Left lung (tissue), 10 donors: ENCODE results near the gene SPHK1. TPM values are rescaled to one million over a fixed set of nuclear protein-coding genes. Genes with fewer than 3 reads are reported as not detected.

Experiments used
- ATAC-seq: fragments of 200-7000 bp; cut with Tn5 transposase; one replicate; pipeline ENCODE4 v1.9.1; 2020; ENCODE audit warnings: moderate library complexity
- DNase-seq, 4 donors: peaks; one replicate each; pipeline ENCODE4 v3.0.0-alpha.2; 2013 to 2020
- H3K27ac ChIP-seq, 2 donors: fragments of 200-600 bp; sonication (generic) in 1 of 2; one replicate each; pipeline versions ENCODE4 v1.5.0 to v1.8.0; 2020 to 2021
- H3K27me3 ChIP-seq, 2 donors: fragments of 200-600 bp; sonication (generic) in 1 of 2; one replicate each; pipeline versions ENCODE4 v1.5.0 to v1.8.0; 2020 to 2021
- H3K36me3 ChIP-seq, 2 donors: fragments of 200-600 bp; sonication (generic) in 1 of 2; one replicate each; pipeline versions ENCODE4 v1.5.0 to v1.8.0; 2020 to 2021
- H3K4me1 ChIP-seq, 2 donors: fragments of 200-600 bp; one replicate each; pipeline ENCODE4 v1.8.0; 2021
- H3K4me3 ChIP-seq, 2 donors: fragments of 200-600 bp; sonication (generic) in 1 of 2; one replicate each; pipeline versions ENCODE4 v1.5.0 to v1.8.0; 2020 to 2021; ENCODE audit warnings: mild to moderate bottlenecking in 1 of 2
- H3K9me3 ChIP-seq, 2 donors: fragments of 200-600 bp; sonication (generic) in 1 of 2; one replicate each; pipeline versions ENCODE4 v1.5.0 to v1.8.0; 2020 to 2021
- intact Hi-C, 2 donors: fragments of 100-400 bp; cut with DNase I; formaldehyde crosslinking; loops; one replicate each; pipeline versions ENCODE4 v1.11.2 to v1.14.2; 2022
- polyA plus RNA-seq, 6 donors: library from polyadenylated mRNA; unstranded; fragments of 120-200 nt; gene quantifications; one replicate each; pipeline ENCODE4 v1.2.1, GENCODE V29; 2013; ENCODE audit not compliant: insufficient read length in 6 of 6
- total RNA-seq, 2 donors: library from RNA; stranded (reverse); fragmentation: NEBNext Ultra II Directional; extraction: Animal tissue kit (Norgen Biotek cat#: 25700); gene quantifications; one replicate each; pipeline ENCODE4 v1.2.1, GENCODE V29; 2021
- TF ChIP-seq, protein P1 (sequence below), 2 donors: fragments of 200-600 bp; sonication (generic) in 1 of 2; IDR thresholded peaks; one replicate each; pipeline versions ENCODE4 v1.5.0 to v1.8.0; 2021; ENCODE audit warnings: antibody characterized with exemption in 2 of 2
- donor health status: DM: no; HTN: yes; CAD: no.
- donor health status: DM: no; HTN: no; CAD: no.

SPHK1 gene
- total and polyA plus RNA-seq, 8 donors, result 4.4 to 35.1 (median 5.7) TPM

DNA sequence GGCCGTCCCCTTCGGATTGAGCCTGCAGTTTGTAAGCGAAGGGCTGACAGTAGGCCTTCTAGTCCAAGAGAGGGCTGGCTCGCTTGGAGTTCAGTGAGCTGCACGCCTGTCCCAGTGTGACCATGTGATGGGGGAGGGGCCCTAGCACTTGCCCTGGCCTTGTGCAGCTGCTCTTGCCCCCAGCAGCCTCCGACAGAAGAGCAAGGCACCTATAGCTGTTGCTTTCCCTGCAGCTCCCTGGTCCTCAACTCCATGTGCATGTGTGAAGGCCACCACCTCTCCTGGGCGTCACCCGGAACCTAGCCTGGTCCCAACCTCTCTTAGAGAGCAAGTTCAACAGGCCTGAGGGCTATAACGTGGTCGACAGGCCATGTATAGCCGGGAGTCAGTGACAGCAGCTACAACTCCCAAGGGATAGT lies 5.6 kb downstream of the SPHK1 start:
- intact Hi-C loops, result no loop called here
- no peak for ATAC-seq

DNA sequence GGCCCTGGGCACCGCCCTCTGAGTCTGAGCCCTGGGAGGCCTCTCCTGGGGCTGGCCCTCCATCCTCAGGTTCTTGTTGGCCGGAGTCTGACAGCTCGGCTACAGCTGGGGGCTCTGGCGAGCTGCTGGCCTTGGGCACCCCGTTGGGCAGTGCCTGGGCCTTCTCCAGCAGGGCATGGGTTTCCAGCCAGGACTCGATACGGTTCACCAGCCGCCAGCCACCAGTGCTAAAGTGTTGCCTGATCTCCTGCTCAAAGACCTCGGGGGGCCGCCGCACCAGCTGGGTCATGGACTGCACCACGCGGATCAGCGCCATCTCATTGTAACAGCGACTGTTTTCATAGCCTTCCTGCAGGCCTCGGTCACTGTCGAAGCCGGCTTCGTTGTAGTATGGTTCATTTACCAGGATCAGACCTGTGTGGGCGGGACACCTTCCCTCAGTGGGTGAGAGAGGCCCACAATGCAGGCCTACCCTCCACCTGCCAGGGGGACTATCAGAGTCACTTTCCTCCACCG lies 6.8 kb downstream of the SPHK1 start:
- Histone ChIP-seq H3K4me3 (no peak overlapping the region), H3K27ac (no peak overlapping the region), H3K36me3 (peaks cover 0 to 81% of the 10 kb centered on the region in 2 donors), H3K9me3 (no peaks in the 10 kb centered on the region), H3K27me3 (no peaks in the 10 kb centered on the region), H3K4me1 (peaks cover under 1 to 14% of the 10 kb centered on the region in 2 donors)
- ATAC-seq, result no peak
- DNase-seq, result peak in 1 of 4 donors; percentile 69
- TF ChIP-seq, protein P1, sequence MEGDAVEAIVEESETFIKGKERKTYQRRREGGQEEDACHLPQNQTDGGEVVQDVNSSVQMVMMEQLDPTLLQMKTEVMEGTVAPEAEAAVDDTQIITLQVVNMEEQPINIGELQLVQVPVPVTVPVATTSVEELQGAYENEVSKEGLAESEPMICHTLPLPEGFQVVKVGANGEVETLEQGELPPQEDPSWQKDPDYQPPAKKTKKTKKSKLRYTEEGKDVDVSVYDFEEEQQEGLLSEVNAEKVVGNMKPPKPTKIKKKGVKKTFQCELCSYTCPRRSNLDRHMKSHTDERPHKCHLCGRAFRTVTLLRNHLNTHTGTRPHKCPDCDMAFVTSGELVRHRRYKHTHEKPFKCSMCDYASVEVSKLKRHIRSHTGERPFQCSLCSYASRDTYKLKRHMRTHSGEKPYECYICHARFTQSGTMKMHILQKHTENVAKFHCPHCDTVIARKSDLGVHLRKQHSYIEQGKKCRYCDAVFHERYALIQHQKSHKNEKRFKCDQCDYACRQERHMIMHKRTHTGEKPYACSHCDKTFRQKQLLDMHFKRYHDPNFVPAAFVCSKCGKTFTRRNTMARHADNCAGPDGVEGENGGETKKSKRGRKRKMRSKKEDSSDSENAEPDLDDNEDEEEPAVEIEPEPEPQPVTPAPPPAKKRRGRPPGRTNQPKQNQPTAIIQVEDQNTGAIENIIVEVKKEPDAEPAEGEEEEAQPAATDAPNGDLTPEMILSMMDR (IDR thresholded peaks at IDR 0.05), result no peak
- intact Hi-C loops, result no loop called here

More for the DNA sequence above, 5.6 kb downstream of the SPHK1 start:
- Histone ChIP-seq H3K4me3 (no peak overlapping the region), H3K36me3 (peaks cover 0 to 69% of the 10 kb centered on the region in 2 donors), H3K27ac (no peak overlapping the region), H3K27me3 (peaks cover 0 to 7% of the 10 kb centered on the region in 2 donors), H3K9me3 (no peaks in the 10 kb centered on the region), H3K4me1 (peaks cover 13 to 26% of the 10 kb centered on the region in 2 donors)
- TF ChIP-seq, protein P1 (IDR thresholded peaks at IDR 0.05), result no peak
- no peak for DNase-seq

DNA sequence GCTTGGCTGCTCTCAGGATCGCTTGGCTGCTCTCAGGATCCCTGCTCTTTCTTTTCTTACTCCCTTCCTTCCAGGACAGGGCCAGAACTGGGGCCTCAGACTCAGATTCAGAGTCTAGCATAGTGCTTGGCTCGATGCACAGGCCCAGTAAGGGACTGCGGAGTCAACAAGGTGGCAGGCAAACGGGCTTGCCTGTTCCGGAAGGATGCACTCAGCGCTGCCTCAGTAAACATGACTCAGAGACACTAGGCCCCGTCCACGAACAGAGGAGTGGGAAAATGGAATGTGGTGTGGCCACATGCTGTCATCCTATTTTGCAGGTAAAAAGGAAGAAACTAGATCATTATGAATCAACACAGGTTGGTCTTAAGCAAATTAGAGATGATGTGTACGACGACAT lies 9.8 kb downstream of the SPHK1 start:
- Histone ChIP-seq H3K9me3 (no peaks in the 10 kb centered on the region), H3K4me1 (peaks cover 0 to 7% of the 10 kb centered on the region in 2 donors), H3K36me3 (peaks cover 0 to 90% of the 10 kb centered on the region in 2 donors), H3K27ac (no peak overlapping the region), H3K27me3 (no peaks in the 10 kb centered on the region), H3K4me3 (no peak overlapping the region)
- TF ChIP-seq, protein P1 (IDR thresholded peaks at IDR 0.05), result no peak
- intact Hi-C loops, result no loop called here
- DNase-seq (peak in 1 of 4 donors; percentile 45), ATAC-seq (no peak)

DNA sequence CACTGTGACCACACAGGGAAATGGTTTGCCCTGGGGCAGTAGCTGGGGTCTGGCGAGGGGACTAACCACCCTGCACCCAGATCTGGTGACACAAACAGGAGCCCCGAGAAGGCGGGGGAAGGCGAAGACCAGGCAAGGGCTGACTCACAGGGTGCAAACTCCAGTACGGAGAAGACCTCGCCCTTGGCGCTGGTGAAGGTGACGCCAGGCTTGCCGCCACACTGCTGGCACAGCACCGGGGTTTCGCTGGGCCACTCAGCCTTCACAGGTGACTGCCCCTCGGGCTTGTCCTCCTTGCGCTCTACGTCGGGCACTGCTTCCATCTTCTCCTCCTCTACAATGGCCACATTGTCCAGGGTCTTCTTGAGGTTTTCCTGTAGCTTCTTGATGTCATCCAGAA lies 11.6 kb downstream of the SPHK1 start:
- no peaks in the 10 kb centered on the region for H3K9me3 ChIP-seq
- H3K4me1 ChIP-seq, result peaks cover 0 to 7% of the 10 kb centered on the region in 2 donors
- H3K27me3 ChIP-seq, result no peaks in the 10 kb centered on the region
- ATAC-seq (no peak), DNase-seq (peak in 1 of 4 donors; percentile 79)
- TF ChIP-seq, protein P1 (IDR thresholded peaks at IDR 0.05), result no peak
- H3K27ac ChIP-seq, result no peak overlapping the region
- peaks cover 0 to 90% of the 10 kb centered on the region in 2 donors for H3K36me3 ChIP-seq
- intact Hi-C loops, result loop anchor here in 1 of 2 donors (2.0 kb wide), 1 partner anchor 91 kb away; no protein-coding TSS in a partner anchor
- H3K4me3 ChIP-seq, result no peak overlapping the region

DNA sequence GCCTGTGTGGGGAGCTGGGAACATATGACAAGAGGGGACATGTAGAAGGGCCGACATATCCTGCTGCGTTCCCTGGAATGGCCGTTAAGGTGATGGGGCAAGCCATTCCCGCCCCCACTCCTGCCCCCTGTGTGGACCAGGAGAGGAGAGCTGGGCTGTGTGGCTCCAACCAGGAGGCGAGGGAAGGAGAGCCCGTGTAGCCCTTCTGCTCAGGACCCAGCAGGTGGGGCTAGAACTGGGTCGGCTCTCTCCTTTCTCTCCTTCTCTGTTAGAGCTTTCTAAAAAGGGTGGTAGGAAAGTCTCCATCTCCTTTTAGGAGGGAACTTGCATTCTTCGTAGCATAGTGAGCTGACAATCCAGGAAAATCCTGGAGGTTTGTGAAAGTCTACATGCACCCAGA lies 12.8 kb downstream of the SPHK1 start:
- Histone ChIP-seq H3K4me1 (peaks cover 0 to 7% of the 10 kb centered on the region in 2 donors), H3K27me3 (no peaks in the 10 kb centered on the region), H3K27ac (no peak overlapping the region), H3K9me3 (no peaks in the 10 kb centered on the region), H3K36me3 (peaks cover 0 to 92% of the 10 kb centered on the region in 2 donors), H3K4me3 (no peak overlapping the region)
- ATAC-seq (no peak), DNase-seq (no peak)
- TF ChIP-seq, protein P1 (IDR thresholded peaks at IDR 0.05), result no peak
- intact Hi-C loops, result loop anchor here in 1 of 2 donors (2.0 kb wide), 1 partner anchor 92 kb away; no protein-coding TSS in a partner anchor
